B cell (primary cell): ENCODE results near the gene BPIFA1. TPM values are rescaled to one million over a fixed set of nuclear protein-coding genes. Genes with fewer than 3 reads are reported as not detected.

Experiments
- ATAC-seq: fragments of 200-7000 bp; cut with Tn5 transposase; one replicate; pipeline ENCODE4 v1.10.0; 2021; ENCODE audit warnings: low read depth, mild to moderate bottlenecking, moderate number of reproducible peaks, moderate library complexity
- CTCF ChIA-PET: fragments of 350-600 bp; sonication (Branson Sonifier 250); formaldehyde crosslinking; loops from one replicate; lab custom pipeline; 2021; ENCODE audit warnings: antibody characterized with exemption, inconsistent platforms; lab: Charles Lee
- POLR2A ChIA-PET: fragments of 350-600 bp; sonication (Branson Sonifier 250); formaldehyde crosslinking; loops from one replicate; lab custom pipeline; 2021; ENCODE audit warnings: antibody characterized with exemption; lab: Charles Lee
- DNase-seq: peaks from one replicate; pipeline ENCODE4 v3.0.0; 2013
- H2AFZ ChIP-seq: 2 replicates; pipeline ENCODE4 v1.6.1; 2012; ENCODE audit warnings: mild to moderate bottlenecking, low read depth, low read length; ENCODE audit not compliant: insufficient read depth, poor library complexity, severe bottlenecking
- H3K27ac ChIP-seq, 2 donors: 1 replicate in 1 of 2; 2 replicates in 1 of 2; pipeline ENCODE4 v1.5.1; 2012 to 2013; ENCODE audit warnings: low read length in 2 of 2, mild to moderate bottlenecking in 2 of 2, moderate library complexity in 1 of 2
- H3K27me3 ChIP-seq, 4 experiments: fragments of 200-600 bp in 1 of 4; sonication (generic) in 1 of 4; replicated peaks in 1 of 4; 1 replicate in 2 of 4; 2 replicates in 2 of 4; pipeline versions ENCODE4 v1.6.1 to v1.7.0; 2013 to 2016; ENCODE audit warnings: low read length in 3 of 4, mild to moderate bottlenecking in 2 of 4, mixed read lengths in 1 of 4, moderate library complexity in 1 of 4; ENCODE audit not compliant: insufficient read depth in 4 of 4, control insufficient read depth in 3 of 4; ENCODE audit errors: control extremely low read depth in 1 of 4
- H3K36me3 ChIP-seq, 2 experiments: replicated peaks in 1 of 2; 1 replicate in 1 of 2; 2 replicates in 1 of 2; pipeline versions ENCODE4 v1.6.1 to v1.7.1; 2013; ENCODE audit warnings: low read length in 1 of 2; ENCODE audit not compliant: insufficient read depth in 2 of 2, control insufficient read depth in 1 of 2; ENCODE audit errors: control extremely low read depth in 1 of 2, extremely low read depth in 1 of 2
- H3K4me1 ChIP-seq, 2 donors: fragments of 200-600 bp in 1 of 2; sonication (generic) in 1 of 2; 1 replicate in 1 of 2; 2 replicates in 1 of 2; pipeline versions ENCODE4 v1.5.1 to v1.6.1; 2013 to 2017; ENCODE audit warnings: low read length in 2 of 2; ENCODE audit not compliant: control insufficient read depth in 2 of 2, insufficient read depth in 2 of 2
- H3K4me2 ChIP-seq: replicated peaks from 2 replicates; pipeline ENCODE3; 2012; ENCODE audit warnings: mild to moderate bottlenecking, low read depth, low read length; ENCODE audit not compliant: poor library complexity, severe bottlenecking
- H3K4me3 ChIP-seq, 5 experiments: fragments of 200-600 bp in 1 of 5; sonication (generic) in 1 of 5; 1 replicate in 3 of 5; 2 replicates in 2 of 5; pipeline versions ENCODE4 v1.5.1 to v1.7.0; 2011 to 2016; ENCODE audit warnings: low read length in 4 of 5, mild to moderate bottlenecking in 4 of 5, low read depth in 2 of 5, control low read depth in 1 of 5, moderate library complexity in 1 of 5; ENCODE audit not compliant: insufficient read depth in 1 of 5; ENCODE audit errors: control extremely low read depth in 1 of 5, extremely low read depth in 1 of 5
- H3K79me2 ChIP-seq: fragments of 200-600 bp; sonication (generic); one replicate; pipeline ENCODE4 v1.6.0; 2016; ENCODE audit warnings: low read length; ENCODE audit not compliant: control insufficient read depth, insufficient read depth
- H3K9ac ChIP-seq: fragments of 200-600 bp; sonication (generic); 2 replicates; pipeline ENCODE4 v1.6.1; 2017; ENCODE audit warnings: mild to moderate bottlenecking, low read length, moderate library complexity
- H3K9me3 ChIP-seq, 3 donors: one replicate each; pipeline versions ENCODE4 v1.6.1 to v1.7.1; 2013; ENCODE audit warnings: low read length in 2 of 3; ENCODE audit not compliant: control insufficient read depth in 2 of 3, insufficient read depth in 1 of 3; ENCODE audit errors: control extremely low read depth in 1 of 3
- H4K20me1 ChIP-seq: 2 replicates; pipeline ENCODE4 v1.6.0; 2012; ENCODE audit warnings: mild to moderate bottlenecking, low read length; ENCODE audit not compliant: insufficient read depth, control insufficient read depth, poor library complexity, severe bottlenecking
- H3K27ac Mint-ChIP-seq: one replicate; pipeline ENCODE4 v1.8.0; 2021; ENCODE audit warnings: mixed read lengths
- H3K27me3 Mint-ChIP-seq: one replicate; pipeline ENCODE4 v1.8.0; 2021; ENCODE audit warnings: mixed read lengths
- H3K4me1 Mint-ChIP-seq: one replicate; pipeline ENCODE4 v1.8.0; 2021; ENCODE audit warnings: mixed read lengths
- H3K4me3 Mint-ChIP-seq: one replicate; pipeline ENCODE4 v1.8.0; 2021; ENCODE audit warnings: mixed read lengths
- H3K9me3 Mint-ChIP-seq: one replicate; pipeline ENCODE4 v1.8.0; 2022; ENCODE audit warnings: mixed read lengths; ENCODE audit not compliant: insufficient read depth
- EZH2 ChIP-seq: IDR thresholded peaks from 2 replicates; pipeline ENCODE4 v1.6.1; 2012; ENCODE audit warnings: borderline replicate concordance, low read depth, mild to moderate bottlenecking, moderate library complexity, low read length; ENCODE audit not compliant: insufficient read depth, poor library complexity, severe bottlenecking
- WGBS: methylation state at CpG from one replicate; pipeline ENCODE4 v1.1.5; 2013; ENCODE audit warnings: missing lambda C conversion rate; ENCODE audit not compliant: insufficient coverage; 5-methylcytosine and 5-hydroxymethylcytosine counted together
- intact Hi-C: fragments of 100-400 bp; cut with micrococcal nuclease; formaldehyde crosslinking; loops from one replicate; pipeline ENCODE4 v1.10.0; 2022
- polyA plus RNA-seq: library from polyadenylated mRNA; depleted of rRNA; stranded (reverse); fragments of >200 nt; gene quantifications from 2 replicates; pipeline ENCODE4 v1.2.3, GENCODE V29; 2012
- total RNA-seq, 2 donors: library from RNA; stranded (reverse); fragments of 120-200 nt in 1 of 2; gene quantifications; 1 replicate in 1 of 2; 2 replicates in 1 of 2; pipeline versions ENCODE4 v1.2.3 to v1.2.4, GENCODE V29; 2013 to 2022
- TF ChIP-seq, protein P1 (sequence below): fragments of 200-600 bp; IDR thresholded peaks from one replicate; pipeline ENCODE4 v1.8.0; 2022; ENCODE audit warnings: antibody characterized with exemption, mild to moderate bottlenecking

BPIFA1 gene
- total and polyA plus RNA-seq, 2 donors (not counting 1 experiment from before 2014, with no cell fraction given) = not detected

DNA sequence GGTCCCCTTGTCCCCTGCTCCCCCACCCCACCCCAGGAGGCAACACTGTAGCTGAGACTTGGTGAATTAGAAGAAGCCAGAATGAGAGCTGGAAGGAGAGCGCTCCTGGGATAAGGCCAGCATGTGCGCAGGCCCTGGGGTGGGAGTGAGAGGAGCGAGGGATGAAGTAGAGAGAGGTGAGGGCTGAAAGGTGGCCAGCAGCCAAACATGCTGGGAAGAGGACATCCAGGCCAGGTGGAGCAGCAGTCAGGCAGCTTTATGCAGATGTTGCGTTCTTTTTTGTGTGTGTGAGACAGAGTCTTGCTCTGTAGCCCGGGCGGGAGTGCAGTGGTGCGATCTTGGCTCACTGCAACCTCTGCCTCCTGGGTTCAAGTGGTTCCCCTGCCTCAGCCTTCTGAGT lies 45.0 kb downstream of the BPIFA1 start:
- Histone ChIP-seq H3K27ac (no peak overlapping the region), H4K20me1 (no peaks in the 10 kb centered on the region), H3K4me3 (no peak overlapping the region), H3K36me3 (no peaks in the 10 kb centered on the region), H3K79me2 (no peaks in the 10 kb centered on the region), H2AFZ (no peak overlapping the region), H3K9me3 (no peaks in the 10 kb centered on the region), H3K27me3 (peaks cover 0 to 4% (median 0%) of the 10 kb centered on the region in 4 experiments), H3K4me2 (no peak overlapping the region), H3K9ac (no peak overlapping the region), H3K4me1 (no peaks in the 10 kb centered on the region)
- intact Hi-C loops = no loop called here
- no peak for TF ChIP-seq EZH2
- TF ChIP-seq, protein P1, sequence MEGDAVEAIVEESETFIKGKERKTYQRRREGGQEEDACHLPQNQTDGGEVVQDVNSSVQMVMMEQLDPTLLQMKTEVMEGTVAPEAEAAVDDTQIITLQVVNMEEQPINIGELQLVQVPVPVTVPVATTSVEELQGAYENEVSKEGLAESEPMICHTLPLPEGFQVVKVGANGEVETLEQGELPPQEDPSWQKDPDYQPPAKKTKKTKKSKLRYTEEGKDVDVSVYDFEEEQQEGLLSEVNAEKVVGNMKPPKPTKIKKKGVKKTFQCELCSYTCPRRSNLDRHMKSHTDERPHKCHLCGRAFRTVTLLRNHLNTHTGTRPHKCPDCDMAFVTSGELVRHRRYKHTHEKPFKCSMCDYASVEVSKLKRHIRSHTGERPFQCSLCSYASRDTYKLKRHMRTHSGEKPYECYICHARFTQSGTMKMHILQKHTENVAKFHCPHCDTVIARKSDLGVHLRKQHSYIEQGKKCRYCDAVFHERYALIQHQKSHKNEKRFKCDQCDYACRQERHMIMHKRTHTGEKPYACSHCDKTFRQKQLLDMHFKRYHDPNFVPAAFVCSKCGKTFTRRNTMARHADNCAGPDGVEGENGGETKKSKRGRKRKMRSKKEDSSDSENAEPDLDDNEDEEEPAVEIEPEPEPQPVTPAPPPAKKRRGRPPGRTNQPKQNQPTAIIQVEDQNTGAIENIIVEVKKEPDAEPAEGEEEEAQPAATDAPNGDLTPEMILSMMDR = no peak
- no peaks in the 10 kb centered on the region for H3K4me1 Mint-ChIP-seq
- no peak overlapping the region for H3K4me3 Mint-ChIP-seq
- H3K9me3 Mint-ChIP-seq = no peaks in the 10 kb centered on the region
- POLR2A ChIA-PET = no interaction called here
- ATAC-seq (no peak), DNase-seq (no peak)
- peaks cover 39% of the 10 kb centered on the region for H3K27me3 Mint-ChIP-seq
- 91% methylated on average over 7 of the region's 7 CpGs for WGBS
- H3K27ac Mint-ChIP-seq = no peak overlapping the region
- CTCF ChIA-PET = no interaction called here

GRCh38 chr20:33281550-33282146 lies 45.9 kb downstream of the BPIFA1 start:
- H3K4me1 Mint-ChIP-seq = no peaks in the 10 kb centered on the region
- intact Hi-C loops = no loop called here
- Histone ChIP-seq H3K9me3 (no peaks in the 10 kb centered on the region), H2AFZ (no peak overlapping the region), H3K27ac (no peak overlapping the region), H3K27me3 (peaks cover 0 to 4% (median 0%) of the 10 kb centered on the region in 4 experiments), H3K4me3 (no peak overlapping the region), H3K36me3 (no peaks in the 10 kb centered on the region), H3K4me2 (no peak overlapping the region), H3K4me1 (no peaks in the 10 kb centered on the region), H3K79me2 (no peaks in the 10 kb centered on the region), H3K9ac (no peak overlapping the region), H4K20me1 (no peaks in the 10 kb centered on the region)
- no peaks in the 10 kb centered on the region for H3K9me3 Mint-ChIP-seq
- H3K27ac Mint-ChIP-seq = no peak overlapping the region
- CTCF ChIA-PET = interaction anchor here (1.1 kb wide), 1 partner anchor 12 kb away, joined by 3 read pairs; no protein-coding TSS in a partner anchor
- no peak for DNase-seq
- POLR2A ChIA-PET = no interaction called here
- no peak for TF ChIP-seq EZH2
- TF ChIP-seq, protein P1 = no peak
- no peak for ATAC-seq
- H3K27me3 Mint-ChIP-seq = peaks cover 36% of the 10 kb centered on the region
- 79% methylated on average over 10 of the region's 11 CpGs for WGBS
- no peak overlapping the region for H3K4me3 Mint-ChIP-seq
